K562 (cell line): ENCODE measurements around the gene MYO9A. TPM values are rescaled to one million over a fixed set of nuclear protein-coding genes. Genes with fewer than 3 reads are reported as not detected.

Source experiments
- ARNT ChIP-seq, 2 experiments: fragments of 450-650 bp; IDR thresholded peaks; 2 replicates each; pipeline ENCODE4 v1.6.1; 2016; ENCODE audit warnings: mild to moderate bottlenecking in 1 of 2
- GATAD2B ChIP-seq: fragments of 450-650 bp; IDR thresholded peaks from 2 replicates; pipeline ENCODE4 v1.6.1; 2017; ENCODE audit warnings: mild to moderate bottlenecking, borderline replicate concordance
- HOXB6 ChIP-seq: fragments of 250-450 bp; sonication (Bioruptor Pico); IDR thresholded peaks from 2 replicates; pipeline ENCODE4 v1.5.1; 2022; ENCODE audit warnings: mild to moderate bottlenecking, borderline replicate concordance
- MIER1 ChIP-seq: fragments of 450-650 bp; IDR thresholded peaks from 2 replicates; pipeline ENCODE4 v1.6.1; 2016; ENCODE audit warnings: antibody characterized with exemption, mild to moderate bottlenecking, low read depth
- NFE2 ChIP-seq: IDR thresholded peaks from 2 replicates; pipeline ENCODE4 v1.6.1; 2014; ENCODE audit warnings: antibody characterized with exemption, low read depth
- NFIC ChIP-seq: fragments of 450-650 bp; IDR thresholded peaks from 2 replicates; pipeline ENCODE4 v1.6.1; 2017; ENCODE audit warnings: mild to moderate bottlenecking, inconsistent platforms
- NR2F6 ChIP-seq: fragments of 450-650 bp; formaldehyde crosslinking; IDR thresholded peaks from 2 replicates; pipeline ENCODE4 v1.4.0; 2020; ENCODE audit warnings: mild to moderate bottlenecking
- POLR2B ChIP-seq: fragments of 450-650 bp; IDR thresholded peaks from 2 replicates; pipeline ENCODE4 v1.6.1; 2018; ENCODE audit warnings: low read depth; ENCODE audit not compliant: partially characterized antibody
- RAD51 ChIP-seq: fragments of 450-650 bp; IDR thresholded peaks from 2 replicates; pipeline ENCODE4 v1.7.1; 2016; ENCODE audit warnings: low read depth, mild to moderate bottlenecking, borderline replicate concordance
- RB1 ChIP-seq: fragments of 450-650 bp; IDR thresholded peaks from 2 replicates; pipeline ENCODE4 v1.6.1; 2017; ENCODE audit warnings: low read depth, mild to moderate bottlenecking
- ZEB2 ChIP-seq: fragments of 450-650 bp; IDR thresholded peaks from 2 replicates; pipeline ENCODE4 v1.6.1; 2016
- ZNF232 ChIP-seq: sonication (generic); formaldehyde crosslinking; IDR thresholded peaks from 2 replicates; pipeline ENCODE4 v1.8.0; 2022; ENCODE audit warnings: mild to moderate bottlenecking, missing genetic modification reagents
- ZNF239 ChIP-seq: fragments of 250-450 bp; sonication (Bioruptor Pico); IDR thresholded peaks from 2 replicates; pipeline ENCODE4 v1.4.0; 2020; ENCODE audit warnings: mild to moderate bottlenecking
- ZNF764 ChIP-seq: fragments of 250-450 bp; sonication (Bioruptor Pico); IDR thresholded peaks from 2 replicates; pipeline ENCODE4 v1.4.0; 2020; ENCODE audit warnings: low read depth, mild to moderate bottlenecking, moderate library complexity
- ZZZ3 ChIP-seq: fragments of 450-650 bp; IDR thresholded peaks from 2 replicates; pipeline ENCODE4 v1.6.1; 2016; ENCODE audit warnings: antibody characterized with exemption, mild to moderate bottlenecking, moderate library complexity
- polyA plus RNA-seq, 8 experiments: library from polyadenylated mRNA; depleted of rRNA in 4 of 8; stranded (reverse) in 5 of 8; unstranded in 3 of 8; fragments of >200 nt; fragmentation: Nextera tagmentation in 2 of 8; fragmentation: Illumina TruSeq in 1 of 8; extraction: Ambion mirVana in 2 of 8; extraction: Trizol in 1 of 8; gene quantifications; 2 replicates each; pipeline versions ENCODE4 v1.2.1 to v1.2.3, GENCODE V29; 2011 to 2014; ENCODE audit warnings: inconsistent platforms in 1 of 8, missing spikeins in 1 of 8
- total RNA-seq, 7 experiments: library from RNA; depleted of rRNA in 6 of 7; stranded (reverse); fragments of >200 nt in 6 of 7; fragmentation: Illumina TruSeq in 2 of 7; extraction: Trizol in 2 of 7; gene quantifications; 2 replicates each; pipeline versions ENCODE4 v1.2.1 to v1.2.3, GENCODE V29; 2011 to 2021; ENCODE audit warnings: low replicate concordance in 1 of 7
- TF ChIP-seq, protein P1 (sequence below), 2 experiments: fragments of 450-650 bp; conservative IDR thresholded peaks; 2 replicates each; pipeline ENCODE4 v1.6.1; 2017; ENCODE audit warnings: mild to moderate bottlenecking in 2 of 2, moderate library complexity in 2 of 2
- TF ChIP-seq, protein P2 (sequence below): fragments of 250-450 bp; sonication (Bioruptor Pico); IDR thresholded peaks from 2 replicates; pipeline ENCODE4 v1.8.0; 2021; ENCODE audit warnings: moderate library complexity, mild to moderate bottlenecking, inconsistent platforms
- TF ChIP-seq, protein P3 (sequence below), 2 experiments: IDR thresholded peaks; 2 replicates each; pipeline ENCODE4 v1.6.1; 2012; ENCODE audit warnings: improper control_type of control experiment in 2 of 2, low read depth in 2 of 2, low read length in 2 of 2, borderline replicate concordance in 1 of 2
- TF ChIP-seq, protein P4 (sequence below), 2 experiments: fragments of 200-800 bp in 1 of 2; sonication (Bioruptor generic) in 1 of 2; sonication (generic) in 1 of 2; formaldehyde crosslinking in 1 of 2; IDR thresholded peaks in 1 of 2; conservative IDR thresholded peaks in 1 of 2; 2 replicates each; pipeline versions ENCODE4 v1.5.0 to v1.6.1; 2016 to 2020; ENCODE audit warnings: missing compliant biosample characterization in 1 of 2, missing genetic modification characterization in 1 of 2, missing genetic modification reagents in 1 of 2
- TF ChIP-seq, protein P5 (sequence below): fragments of 250-450 bp; sonication (Bioruptor Pico); IDR thresholded peaks from 2 replicates; pipeline ENCODE4 v1.5.0; 2022; ENCODE audit warnings: mild to moderate bottlenecking

Gene MYO9A
- total and polyA plus RNA-seq, 9 of the 15 experiments (the other 6 are each of a cell fraction or from before 2014, with no cell fraction given) = 1.9 to 15.4 (median 5.8) TPM

DNA sequence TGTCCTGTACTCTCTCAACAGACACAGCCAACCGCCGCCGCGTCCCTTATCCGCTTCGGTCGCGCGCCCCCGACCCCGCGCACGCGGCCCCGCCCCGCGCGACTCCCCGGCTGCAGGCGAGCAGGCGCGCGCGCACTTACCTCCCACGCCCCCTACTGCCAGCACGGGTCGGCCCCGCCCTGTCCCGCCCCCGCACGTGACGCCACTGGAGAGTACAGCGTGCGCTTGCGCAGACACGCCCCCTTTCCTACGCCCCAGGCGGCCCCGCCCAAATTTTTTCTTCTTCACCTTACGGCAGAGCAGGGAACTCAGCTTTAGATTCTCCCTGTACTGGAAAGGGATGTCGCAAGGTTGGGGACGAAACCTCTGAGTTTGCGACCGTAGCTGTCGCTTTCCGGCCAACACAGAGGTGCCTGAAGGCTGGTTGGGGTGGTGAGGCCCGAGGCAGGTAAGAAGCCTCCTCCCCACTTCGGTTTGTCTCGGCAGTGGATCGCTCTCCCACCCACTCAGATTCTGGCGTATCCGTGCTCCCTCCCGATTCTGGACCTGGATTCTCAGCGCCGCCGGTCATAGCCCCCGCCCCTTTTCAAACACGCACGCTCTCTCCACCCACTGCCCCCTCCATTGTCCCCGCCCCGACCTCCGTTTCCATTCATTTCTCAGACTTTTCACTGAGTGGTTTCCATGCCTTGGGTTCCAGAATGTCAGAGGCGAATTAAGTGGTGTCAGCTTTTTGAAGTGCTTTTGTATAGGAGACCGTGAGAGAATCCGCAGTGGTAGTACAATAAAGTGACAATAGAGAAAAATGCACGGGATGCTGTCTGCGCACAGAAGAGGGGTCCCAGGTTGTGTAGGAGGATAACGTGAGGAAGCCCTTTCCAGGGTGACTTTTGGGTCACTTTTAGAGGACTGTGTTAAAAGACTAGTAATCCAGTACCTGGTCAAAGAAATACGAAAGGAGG is at the start of gene MYO9A, which contains the start of gene SENP8 (continued):
- TF ChIP-seq ZNF764 = no peak
- TF ChIP-seq, protein P1, sequence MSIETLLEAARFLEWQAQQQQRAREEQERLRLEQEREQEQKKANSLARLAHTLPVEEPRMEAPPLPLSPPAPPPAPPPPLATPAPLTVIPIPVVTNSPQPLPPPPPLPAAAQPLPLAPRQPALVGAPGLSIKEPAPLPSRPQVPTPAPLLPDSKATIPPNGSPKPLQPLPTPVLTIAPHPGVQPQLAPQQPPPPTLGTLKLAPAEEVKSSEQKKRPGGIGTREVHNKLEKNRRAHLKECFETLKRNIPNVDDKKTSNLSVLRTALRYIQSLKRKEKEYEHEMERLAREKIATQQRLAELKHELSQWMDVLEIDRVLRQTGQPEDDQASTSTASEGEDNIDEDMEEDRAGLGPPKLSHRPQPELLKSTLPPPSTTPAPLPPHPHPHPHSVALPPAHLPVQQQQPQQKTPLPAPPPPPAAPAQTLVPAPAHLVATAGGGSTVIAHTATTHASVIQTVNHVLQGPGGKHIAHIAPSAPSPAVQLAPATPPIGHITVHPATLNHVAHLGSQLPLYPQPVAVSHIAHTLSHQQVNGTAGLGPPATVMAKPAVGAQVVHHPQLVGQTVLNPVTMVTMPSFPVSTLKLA (conservative IDR thresholded peaks at IDR 0.05) = peak in 1 of 2 experiments; percentile 79; a peak in 3 of 4 replicates
- no peak for TF ChIP-seq ZNF232 (CRISPR knock-in tag)
- TF ChIP-seq GATAD2B = peak; percentile 21; the same call in 1 of the 2 replicates
- TF ChIP-seq, protein P2, sequence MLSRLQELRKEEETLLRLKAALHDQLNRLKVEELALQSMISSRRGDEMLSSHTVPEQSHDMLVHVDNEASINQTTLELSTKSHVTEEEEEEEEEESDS = no peak
- TF ChIP-seq, protein P3, sequence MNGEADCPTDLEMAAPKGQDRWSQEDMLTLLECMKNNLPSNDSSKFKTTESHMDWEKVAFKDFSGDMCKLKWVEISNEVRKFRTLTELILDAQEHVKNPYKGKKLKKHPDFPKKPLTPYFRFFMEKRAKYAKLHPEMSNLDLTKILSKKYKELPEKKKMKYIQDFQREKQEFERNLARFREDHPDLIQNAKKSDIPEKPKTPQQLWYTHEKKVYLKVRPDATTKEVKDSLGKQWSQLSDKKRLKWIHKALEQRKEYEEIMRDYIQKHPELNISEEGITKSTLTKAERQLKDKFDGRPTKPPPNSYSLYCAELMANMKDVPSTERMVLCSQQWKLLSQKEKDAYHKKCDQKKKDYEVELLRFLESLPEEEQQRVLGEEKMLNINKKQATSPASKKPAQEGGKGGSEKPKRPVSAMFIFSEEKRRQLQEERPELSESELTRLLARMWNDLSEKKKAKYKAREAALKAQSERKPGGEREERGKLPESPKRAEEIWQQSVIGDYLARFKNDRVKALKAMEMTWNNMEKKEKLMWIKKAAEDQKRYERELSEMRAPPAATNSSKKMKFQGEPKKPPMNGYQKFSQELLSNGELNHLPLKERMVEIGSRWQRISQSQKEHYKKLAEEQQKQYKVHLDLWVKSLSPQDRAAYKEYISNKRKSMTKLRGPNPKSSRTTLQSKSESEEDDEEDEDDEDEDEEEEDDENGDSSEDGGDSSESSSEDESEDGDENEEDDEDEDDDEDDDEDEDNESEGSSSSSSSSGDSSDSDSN (IDR thresholded peaks at IDR 0.05; ENCODE audit: borderline replicate concordance in 1 of 2, low read depth in 2 of 2, low read length in 2 of 2) = no peak
- TF ChIP-seq, protein P4, sequence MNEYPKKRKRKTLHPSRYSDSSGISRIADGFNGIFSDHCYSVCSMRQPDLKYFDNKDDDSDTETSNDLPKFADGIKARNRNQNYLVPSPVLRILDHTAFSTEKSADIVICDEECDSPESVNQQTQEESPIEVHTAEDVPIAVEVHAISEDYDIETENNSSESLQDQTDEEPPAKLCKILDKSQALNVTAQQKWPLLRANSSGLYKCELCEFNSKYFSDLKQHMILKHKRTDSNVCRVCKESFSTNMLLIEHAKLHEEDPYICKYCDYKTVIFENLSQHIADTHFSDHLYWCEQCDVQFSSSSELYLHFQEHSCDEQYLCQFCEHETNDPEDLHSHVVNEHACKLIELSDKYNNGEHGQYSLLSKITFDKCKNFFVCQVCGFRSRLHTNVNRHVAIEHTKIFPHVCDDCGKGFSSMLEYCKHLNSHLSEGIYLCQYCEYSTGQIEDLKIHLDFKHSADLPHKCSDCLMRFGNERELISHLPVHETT (CRISPR knock-in tag; conservative IDR thresholded peaks at IDR 0.05 in 1 of 2, IDR thresholded peaks at IDR 0.05 in 1 of 2) = peak in 1 of 2 experiments; percentile 84; a peak in 2 of 4 replicates
- TF ChIP-seq ZEB2 = no peak
- TF ChIP-seq RB1 = 0 out of 2 replicates have a peak, but pooled peaks have one; percentile 4
- TF ChIP-seq MIER1 = no peak
- no peak for TF ChIP-seq NFIC
- TF ChIP-seq POLR2B = peak; percentile 87
- no peak for TF ChIP-seq HOXB6 (CRISPR knock-in tag)
- no peak for TF ChIP-seq NR2F6 (CRISPR knock-in tag)
- no peak for TF ChIP-seq NFE2
- TF ChIP-seq, protein P5, sequence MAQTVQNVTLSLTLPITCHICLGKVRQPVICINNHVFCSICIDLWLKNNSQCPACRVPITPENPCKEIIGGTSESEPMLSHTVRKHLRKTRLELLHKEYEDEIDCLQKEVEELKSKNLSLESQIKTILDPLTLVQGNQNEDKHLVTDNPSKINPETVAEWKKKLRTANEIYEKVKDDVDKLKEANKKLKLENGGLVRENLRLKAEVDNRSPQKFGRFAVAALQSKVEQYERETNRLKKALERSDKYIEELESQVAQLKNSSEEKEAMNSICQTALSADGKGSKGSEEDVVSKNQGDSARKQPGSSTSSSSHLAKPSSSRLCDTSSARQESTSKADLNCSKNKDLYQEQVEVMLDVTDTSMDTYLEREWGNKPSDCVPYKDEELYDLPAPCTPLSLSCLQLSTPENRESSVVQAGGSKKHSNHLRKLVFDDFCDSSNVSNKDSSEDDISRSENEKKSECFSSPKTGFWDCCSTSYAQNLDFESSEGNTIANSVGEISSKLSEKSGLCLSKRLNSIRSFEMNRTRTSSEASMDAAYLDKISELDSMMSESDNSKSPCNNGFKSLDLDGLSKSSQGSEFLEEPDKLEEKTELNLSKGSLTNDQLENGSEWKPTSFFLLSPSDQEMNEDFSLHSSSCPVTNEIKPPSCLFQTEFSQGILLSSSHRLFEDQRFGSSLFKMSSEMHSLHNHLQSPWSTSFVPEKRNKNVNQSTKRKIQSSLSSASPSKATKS = no peak
- TF ChIP-seq ARNT (IDR thresholded peaks at IDR 0.05) = 0 out of 4 replicates have a peak, but pooled peaks of 1 of the 2 experiments have one; percentile 37
- no peak for TF ChIP-seq ZNF239 (CRISPR knock-in tag)
- no peak for TF ChIP-seq ZZZ3
- TF ChIP-seq RAD51 = peak; percentile 84
